ENCODE results near the gene VPS35.

DNA sequence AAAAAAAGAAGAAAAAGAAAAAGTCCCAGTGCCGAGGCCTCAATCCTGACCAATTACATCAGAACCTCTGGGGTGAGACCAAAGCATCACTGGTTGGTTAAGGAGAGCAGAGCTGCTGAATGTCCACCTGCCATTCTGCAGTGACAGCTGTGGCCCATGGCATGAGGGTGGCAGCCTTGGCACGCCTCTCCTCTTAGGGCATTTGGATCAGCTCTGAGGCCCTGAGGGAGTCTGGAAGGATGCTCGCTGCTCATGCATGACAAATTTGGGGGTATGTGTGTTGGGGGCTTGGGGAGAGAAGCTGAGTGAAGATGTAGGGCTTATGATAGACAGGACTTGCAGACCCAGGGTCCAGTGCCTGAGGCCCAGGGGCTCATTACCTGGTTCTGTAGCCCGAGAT, 32.9 kb upstream of the VPS35 start:
- TF ChIP-seq, protein P1, sequence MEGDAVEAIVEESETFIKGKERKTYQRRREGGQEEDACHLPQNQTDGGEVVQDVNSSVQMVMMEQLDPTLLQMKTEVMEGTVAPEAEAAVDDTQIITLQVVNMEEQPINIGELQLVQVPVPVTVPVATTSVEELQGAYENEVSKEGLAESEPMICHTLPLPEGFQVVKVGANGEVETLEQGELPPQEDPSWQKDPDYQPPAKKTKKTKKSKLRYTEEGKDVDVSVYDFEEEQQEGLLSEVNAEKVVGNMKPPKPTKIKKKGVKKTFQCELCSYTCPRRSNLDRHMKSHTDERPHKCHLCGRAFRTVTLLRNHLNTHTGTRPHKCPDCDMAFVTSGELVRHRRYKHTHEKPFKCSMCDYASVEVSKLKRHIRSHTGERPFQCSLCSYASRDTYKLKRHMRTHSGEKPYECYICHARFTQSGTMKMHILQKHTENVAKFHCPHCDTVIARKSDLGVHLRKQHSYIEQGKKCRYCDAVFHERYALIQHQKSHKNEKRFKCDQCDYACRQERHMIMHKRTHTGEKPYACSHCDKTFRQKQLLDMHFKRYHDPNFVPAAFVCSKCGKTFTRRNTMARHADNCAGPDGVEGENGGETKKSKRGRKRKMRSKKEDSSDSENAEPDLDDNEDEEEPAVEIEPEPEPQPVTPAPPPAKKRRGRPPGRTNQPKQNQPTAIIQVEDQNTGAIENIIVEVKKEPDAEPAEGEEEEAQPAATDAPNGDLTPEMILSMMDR (conservative IDR thresholded peaks at IDR 0.05), result no peak
- TF ChIP-seq ZFX (IDR thresholded peaks at IDR 0.05), result no peak

Data from C4-2B (cell line).